Measurements from ENCODE around the gene RCAN2.
A peak's percentile ranks its signal among the peaks of the same experiment; 100 is the strongest.

Gene RCAN2

DNA sequence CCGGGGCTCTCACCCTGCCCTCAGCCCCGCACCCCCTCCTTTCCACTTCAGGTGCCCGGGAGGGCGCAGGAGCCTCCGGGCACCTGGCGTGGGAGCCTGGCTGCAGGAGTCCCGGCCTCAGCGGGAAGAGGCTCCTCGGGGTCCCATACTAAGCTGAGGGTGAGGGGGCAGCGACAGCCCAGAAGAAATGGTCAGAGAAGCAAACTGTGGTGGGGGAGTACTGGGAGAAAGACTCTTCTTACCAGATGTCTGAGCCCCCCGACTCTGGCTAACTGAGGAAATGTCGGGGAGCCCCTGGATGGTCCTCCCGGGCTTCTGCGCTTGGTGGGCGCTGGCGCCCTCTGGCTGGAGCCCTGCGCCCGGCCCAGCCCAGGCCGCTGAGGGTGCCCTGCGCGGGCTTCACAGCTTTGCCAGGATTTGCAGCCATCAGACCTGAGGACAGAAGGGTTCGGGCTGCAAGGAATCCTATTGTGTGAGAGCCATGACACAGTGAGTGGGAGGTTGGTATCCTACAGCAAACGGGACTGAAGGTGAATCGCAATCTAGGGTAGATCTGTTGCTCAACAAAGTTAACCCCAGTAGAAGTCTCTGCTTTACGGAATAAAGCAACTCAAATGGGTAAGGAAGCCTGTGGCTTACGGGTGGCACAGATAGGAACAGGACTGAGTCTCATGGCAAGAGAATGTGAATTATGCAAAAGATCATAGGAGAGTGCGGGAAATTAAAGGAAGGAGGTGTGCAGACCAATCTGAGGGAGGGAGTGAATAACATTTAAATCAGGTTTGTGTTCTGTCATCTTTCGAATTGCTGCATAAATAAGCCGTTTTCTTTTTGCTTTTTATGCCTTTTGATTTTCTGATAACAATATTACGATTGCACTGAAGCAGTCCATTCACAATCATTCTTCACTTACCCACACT is 639 bp upstream of the RCAN2 start:
- peak; percentile 25 to 64 (median 42) for DNase-seq

DNA sequence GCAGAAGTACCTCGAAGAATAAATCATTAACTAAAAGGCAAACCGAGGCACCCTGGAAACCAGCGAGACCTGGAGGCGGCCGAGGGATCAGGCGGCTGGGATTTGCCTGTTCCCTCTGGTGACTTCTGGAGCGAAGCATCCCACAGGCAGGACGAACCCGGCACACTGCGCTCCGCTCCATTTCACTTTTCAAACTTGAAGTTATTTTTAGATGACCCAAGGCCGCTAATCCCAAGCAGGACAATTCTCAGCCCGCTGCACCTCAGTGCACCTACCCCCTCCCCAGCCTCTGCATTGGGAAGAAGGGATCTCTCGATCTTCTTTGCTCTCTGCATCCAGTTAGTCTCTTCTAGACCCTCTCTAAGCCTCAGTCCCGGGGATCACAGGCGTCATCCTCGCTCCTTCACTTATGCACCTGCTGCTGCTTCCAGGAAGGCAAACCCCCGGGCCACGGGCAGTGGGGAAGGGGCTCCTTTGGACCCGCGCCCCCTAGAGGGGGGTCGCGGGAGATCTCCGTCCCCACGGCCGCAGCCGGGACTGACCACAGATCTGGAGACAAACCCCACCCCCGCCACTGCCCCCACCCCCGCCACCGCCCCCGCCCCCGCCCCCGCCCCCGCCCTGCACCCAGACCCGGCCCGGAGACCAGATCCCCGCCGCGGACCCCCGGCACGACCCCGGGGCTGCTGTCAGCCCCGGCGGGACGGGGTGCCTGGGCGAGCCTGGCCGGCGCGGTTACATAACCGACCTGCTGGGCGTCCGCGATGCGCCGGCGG is 636 bp downstream of the RCAN2 start:
- peak in 1 of 3 donors; percentile 5 for DNase-seq

DNA sequence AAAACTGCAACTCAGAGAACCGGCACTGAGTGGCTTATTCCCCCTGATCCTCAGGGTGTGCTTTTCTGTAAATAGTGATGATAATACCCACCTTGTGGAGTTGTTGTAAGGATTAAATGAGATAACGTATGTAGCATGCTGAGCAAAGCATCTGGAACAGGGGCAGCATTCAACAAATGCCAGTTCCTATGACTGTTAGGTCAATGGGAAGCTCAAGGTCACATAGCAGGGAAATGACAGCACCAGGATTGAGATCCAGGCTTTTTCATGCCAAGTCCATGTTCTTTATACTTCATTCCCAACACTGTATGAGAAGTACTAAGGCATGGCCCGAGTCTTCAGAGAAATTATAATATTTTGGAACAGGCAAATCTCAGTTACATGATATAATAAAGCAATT is 5.1 kb downstream of the RCAN2 start:
- no peak for DNase-seq

DNA sequence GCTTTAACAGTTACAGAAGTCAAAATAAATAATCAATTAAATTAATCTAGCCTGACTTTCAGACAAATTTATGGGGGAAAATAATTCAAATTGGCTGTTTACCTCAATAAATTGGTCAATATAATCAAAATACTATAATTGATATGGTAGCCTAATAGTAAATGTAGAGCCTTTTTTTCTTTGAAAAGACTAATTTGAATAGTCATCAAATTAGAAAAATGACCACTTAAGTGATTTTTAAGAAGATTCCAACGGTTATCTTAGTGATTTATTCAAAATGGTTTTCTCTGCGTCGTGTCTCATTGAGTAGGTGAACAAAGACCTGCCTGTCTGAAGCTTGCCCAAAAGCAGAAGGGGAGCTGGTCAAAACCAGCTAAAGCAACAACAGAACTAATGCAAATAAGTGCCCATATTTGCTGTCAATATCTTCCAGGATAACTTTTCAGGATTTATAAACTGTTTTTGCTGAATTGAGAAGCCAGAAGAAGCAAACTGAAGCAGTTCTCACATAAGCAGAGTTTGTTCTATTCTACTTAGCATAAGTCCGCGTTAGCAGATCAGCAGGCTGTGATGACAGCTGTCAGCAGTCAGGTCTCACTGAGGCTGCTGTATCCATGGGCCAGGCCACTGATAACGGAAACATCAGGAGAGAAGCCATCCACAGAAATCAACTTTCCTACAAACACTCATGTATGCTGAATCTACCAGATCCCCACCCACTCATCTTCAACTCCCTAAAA is 7.0 kb downstream of the RCAN2 start:
- DNase-seq: no peak

DNA sequence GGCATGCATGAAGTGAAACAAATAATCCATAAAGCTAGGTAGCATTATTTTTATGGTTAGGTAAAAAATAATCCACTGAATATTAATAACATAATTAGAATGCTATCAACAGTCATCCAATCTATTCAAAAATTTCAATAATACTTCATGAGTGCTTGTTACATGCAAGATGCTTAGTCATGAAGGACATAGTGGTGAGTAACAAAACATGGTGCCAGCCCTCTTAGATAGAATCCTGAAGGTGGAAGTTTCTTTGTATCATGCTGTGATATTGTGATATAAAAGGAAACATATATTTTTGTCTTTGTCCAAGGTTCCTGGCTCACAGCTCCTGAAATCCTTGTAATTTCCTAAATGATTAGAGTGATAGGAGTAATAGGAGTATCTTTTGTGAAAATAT is 14.9 kb downstream of the RCAN2 start:
- no peak for DNase-seq

DNA sequence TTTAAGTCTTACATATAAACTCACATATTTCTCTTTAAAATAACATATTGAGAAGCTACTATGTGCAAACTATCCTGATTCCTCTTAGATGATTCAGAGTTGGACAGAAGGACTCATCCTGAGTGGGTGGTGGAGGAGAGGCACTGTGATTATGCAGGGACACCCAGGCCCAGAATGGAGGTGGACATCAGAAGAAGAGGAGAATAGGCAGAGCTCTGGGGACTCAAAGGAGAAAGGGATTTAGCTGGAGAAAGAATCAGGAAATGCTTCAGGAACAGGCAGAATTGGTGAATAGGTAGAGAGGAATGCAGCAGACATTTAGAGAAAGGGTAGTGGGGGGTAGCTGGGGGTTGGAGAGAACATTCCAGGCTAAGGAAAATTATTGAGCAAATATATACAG is 17.4 kb downstream of the RCAN2 start:
- DNase-seq: no peak

DNA sequence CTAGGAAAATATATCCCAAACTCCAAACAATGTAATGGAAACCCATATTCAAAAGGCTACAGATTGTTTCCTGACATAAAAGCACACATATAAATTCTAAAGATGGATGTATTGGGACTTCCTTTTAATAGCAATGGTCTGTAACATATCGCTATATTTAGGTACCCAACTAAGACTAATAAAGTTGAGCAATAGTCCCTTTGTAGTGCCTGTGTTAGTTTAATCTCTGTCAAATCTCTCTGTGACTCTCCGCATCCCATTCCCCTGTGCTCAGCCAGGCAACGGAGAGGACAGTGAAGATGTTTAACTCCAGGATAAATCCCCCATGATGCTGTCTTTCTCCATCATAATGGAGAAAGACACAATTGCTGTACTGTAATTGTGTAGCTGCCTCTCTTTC is 19.0 kb downstream of the RCAN2 start:
- no peak for DNase-seq

DNA sequence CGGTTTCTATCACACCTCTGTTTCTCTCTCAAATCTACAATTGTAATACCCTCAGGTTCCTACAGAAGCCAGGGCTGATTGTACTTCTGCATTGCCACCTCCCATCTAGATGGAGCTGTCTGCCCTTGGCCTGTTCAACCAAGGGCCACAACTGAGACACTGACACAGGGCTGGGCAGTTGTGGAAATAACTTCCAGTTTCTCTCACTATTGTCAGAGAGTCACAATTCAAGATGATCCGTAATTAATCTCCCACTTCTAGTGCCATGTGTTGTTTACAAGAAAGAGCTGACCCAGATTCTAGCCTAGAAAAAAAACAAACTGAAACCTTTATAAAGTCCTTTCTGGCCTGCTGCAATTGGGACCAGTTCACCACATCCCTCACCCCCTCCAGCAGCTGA is 22.2 kb downstream of the RCAN2 start:
- DNase-seq: no peak

DNA sequence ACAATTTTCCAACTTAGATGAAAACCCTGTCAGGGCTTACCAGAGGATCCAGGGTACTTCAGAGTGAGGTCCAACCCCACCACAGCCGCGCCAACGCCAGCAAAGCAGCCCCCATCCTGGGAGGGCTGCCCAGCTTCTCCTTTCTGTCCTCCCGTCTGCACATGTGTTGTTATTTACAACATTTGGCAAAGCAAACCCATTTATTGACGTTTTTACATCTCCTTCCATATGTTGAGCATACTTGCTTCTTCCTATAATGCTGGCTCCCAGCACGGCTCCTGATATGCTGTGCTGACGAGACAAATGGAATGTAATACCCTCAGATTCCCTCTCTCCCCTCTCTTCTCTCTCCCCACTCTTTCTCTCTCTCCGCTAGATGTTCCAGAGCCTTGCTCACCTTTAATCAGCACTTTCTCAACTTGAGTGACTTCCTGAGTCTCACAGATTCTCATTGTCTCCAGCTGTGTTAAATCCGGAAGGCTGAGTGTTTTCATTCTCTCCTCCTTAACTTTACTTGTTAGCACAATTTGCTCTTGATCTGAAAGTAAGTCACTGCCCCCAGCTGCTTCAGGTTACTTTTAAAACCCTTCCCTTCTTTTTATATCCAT is 22.7 kb downstream of the RCAN2 start:
- no peak for DNase-seq

DNA sequence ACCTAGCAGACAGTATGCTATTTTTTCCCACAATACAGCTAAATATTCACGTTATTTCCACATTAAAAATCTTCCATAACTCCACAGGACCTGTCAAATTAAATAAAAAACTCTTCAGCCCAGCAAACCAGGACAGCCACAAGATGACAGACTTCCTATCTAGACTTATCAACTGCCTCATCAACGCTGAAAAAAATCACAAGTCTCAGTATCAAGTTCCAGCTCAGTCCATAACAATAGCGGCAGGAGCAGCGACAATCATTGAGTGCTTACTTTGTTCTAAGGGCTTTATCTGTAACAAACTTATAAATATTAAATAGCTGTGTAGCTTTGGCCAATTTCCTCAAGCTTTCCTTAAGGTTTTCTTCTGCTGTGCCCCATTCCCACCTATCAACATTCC is 24.7 kb downstream of the RCAN2 start:
- no peak for DNase-seq

DNA sequence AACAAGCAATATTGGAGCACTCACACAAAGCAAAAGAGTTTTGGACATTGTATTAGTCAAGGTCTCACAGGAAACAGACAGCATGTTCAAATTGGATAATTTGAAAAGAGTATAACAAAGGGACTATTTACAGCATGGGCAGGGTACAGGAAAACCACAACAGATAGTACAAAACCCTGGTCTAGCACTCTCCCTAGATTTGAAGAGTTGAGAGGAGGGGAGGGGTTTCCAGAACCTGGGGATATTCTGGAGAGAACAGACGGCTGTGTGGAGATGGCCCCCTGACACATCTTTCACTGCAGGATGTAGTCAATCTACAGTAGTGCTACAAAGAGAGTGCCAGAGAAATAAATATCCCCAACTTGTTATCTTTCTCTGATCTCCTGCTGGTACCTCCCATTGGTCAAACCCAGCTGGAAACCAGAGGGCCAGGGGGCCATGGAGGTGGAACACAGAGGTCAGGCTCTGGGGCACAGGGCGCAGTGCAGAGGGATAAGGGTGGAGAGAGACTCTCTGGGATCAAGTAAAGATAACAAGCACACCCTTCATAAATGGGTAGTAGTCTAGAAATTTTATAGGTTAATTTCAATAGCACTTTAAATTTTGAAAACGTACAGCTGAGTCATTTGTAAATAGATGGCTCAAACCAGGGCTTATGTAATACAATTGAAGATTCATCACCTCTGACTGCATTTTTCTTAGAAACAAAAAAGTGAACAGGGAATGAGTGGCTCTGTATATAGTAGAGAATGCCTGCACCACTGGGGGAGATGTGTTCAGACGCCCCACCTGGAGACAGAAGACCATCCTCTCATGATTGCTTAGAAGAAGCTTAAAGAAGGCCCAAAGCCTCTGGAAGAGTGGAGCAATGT is 25.7 kb downstream of the RCAN2 start:
- no peak for DNase-seq

DNA sequence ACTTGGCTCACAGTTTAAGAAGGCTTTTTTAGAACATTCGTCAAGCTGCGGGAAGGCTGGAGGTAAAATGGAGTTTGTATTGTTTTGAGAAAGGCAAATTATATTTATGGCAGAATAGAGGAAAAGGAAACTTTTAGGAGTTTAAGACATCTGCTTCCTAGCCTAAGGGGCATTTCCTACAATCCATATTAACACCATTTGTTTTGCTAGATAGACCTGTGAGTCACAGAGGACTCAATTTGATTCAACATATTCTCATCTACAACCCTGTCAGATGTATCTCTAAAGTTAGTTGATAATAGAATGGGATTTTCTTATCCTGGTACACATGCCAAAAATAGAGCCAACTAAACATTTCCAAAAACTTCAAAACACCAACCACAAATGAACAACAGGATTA is 35.0 kb downstream of the RCAN2 start:
- no peak for DNase-seq

DNA sequence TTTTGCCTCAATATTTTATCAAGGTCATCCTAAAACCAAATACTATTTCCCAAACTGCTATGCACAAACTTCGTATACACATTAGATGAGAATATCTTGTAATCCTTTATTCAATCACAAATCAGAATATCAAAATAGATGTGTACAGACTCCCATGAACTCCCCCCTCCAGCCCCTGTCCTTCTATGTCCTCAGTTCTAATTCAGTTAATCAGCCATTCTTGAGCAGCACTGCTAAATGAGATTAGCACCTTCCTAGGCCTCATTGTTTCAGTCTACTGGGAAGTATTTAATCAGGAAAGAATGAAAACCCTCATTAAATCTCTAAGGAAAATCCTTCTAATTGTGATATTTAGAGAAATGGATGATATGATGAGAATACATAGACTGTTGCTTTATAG is 36.6 kb downstream of the RCAN2 start:
- DNase-seq: no peak

DNA sequence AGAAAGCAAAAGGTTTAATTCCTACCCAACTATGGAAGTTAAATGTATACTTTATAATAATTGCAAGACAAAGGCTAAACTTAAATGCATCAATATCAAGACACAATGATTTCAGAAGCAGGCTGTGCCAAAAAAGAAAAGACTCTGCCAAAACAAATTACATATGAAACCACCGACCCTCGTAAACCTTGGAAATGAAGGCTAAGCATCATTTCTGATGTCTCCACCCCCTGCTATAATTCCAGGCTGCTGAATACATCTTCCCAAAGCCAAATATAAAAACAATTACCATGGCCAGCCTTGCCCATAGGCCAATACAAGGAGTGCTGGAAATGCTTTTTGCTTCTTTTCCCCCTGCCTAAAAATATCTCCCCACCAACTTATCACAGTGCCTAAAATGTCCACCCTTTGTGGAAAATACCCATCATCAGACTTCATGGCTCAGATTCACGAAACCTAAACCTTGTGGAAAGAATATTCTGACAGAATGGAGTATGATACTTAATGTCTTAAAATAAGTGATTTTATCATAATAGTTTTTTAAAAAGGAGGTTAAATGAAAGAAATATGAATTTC is 37.4 kb downstream of the RCAN2 start:
- DNase-seq: no peak

DNA sequence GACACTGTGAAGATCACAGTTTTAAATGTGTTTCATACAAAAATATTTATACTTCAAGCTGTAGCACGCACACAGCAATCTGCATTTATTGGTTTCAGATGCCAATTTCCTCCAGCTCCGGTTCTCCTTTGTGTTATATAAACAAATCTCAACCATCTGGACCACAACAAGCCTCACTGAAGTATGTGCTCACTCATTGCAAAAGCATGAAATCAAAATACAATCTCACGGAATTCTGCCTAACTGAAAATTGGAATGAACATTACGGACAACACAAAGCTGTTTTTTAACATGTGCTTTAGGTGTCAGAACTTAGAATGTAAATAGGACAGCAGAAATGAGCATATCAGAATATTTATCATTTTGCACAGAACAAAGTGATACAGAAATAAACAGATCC is 38.0 kb downstream of the RCAN2 start:
- DNase-seq: no peak

DNA sequence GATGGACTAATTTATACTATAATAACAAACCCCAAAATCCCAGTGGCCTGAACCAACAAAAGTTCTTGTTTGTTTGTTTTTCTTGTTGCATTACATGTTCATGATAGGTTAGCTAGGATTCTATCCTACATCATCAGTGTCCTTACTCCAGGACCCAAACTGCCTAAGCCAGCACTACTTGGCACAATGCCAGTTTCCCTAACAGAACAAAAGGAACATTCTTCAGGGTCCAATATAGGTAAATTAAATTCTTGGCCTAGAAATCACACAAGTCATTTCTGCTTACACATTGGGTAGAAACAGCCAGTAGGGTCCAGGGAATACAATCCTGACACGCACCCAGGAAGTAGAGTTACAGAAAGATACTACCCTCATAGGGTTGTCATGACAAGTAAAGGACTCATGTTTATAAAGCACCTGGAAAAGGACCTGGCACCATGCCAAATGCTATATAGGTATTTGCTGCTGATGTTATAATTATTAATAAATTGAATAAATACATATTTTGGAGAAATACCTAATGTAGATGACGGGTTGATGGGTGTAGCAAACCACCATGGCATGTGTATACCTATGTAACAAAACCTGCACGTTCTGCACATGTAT is 38.8 kb downstream of the RCAN2 start:
- peak in 1 of 3 donors; percentile 0 for DNase-seq

DNA sequence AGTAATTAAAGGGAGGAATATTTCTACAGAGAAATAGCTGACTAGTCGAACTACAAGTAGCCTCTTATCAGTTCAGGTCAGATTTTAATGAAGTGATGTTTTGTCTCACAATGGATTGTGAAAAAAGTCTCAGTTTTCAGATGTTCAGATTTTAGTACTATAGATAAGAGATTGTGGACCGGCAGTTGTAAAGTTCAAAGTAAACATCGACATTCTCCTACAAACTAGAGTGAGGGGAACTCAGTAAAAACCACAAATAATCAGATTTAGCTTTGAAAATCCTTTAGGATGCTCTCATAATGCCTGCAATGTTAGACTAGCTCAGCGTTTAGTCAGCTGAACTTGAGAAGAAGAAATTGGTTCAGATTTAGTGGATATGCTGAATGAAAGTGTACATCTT is 39.9 kb downstream of the RCAN2 start:
- DNase-seq: no peak

DNA sequence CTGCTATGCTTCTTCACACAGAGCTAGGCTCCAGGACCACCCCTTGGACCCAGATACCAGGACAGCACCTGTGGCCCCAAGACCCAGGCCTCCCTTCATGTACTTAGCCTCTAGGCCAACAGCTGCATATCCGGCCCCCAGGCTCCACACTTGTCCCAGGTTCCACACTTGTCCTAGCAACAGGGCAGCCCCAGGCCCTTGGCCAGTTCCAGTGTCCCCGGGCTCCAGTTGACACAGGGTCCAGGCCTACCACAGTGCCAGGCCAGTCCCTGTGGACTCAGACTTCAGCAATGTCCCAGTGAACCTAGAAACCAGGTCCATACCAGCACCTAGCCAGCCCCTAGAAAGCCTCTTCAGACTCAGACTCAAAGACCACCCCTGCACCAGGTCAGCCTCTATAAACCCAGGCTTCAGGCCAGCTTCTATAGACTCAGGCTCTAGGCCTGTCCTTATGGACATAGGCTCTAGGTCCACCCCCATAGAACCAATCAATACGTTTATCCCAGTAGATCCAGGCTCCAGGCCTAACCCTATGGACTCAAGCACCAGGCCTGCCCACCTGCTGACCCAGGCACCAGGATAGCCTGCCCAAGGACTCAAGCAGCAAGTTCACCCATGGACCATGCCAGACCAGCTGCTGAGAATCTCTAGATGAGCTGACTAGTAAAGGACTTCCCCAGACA is 46.3 kb downstream of the RCAN2 start:
- no peak for DNase-seq

DNA sequence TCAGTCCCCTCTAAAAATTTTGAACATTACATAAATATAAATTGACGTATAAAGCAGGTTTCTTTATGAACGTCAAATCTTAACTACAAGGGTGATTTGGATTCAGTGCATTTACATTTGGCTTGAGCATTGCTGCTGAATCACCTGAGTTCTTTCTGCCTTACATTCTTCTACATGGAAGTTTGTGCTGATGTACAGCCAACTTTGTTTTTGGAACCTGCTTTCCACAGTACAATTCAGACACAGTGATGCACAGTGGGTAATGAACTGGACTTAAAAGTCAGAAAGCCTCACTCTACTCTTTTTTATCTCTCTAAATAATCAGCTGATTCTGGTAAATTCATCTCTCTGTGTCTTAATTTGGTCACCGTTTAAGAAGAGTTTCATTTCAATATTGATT is 47.6 kb downstream of the RCAN2 start:
- DNase-seq: no peak

DNA sequence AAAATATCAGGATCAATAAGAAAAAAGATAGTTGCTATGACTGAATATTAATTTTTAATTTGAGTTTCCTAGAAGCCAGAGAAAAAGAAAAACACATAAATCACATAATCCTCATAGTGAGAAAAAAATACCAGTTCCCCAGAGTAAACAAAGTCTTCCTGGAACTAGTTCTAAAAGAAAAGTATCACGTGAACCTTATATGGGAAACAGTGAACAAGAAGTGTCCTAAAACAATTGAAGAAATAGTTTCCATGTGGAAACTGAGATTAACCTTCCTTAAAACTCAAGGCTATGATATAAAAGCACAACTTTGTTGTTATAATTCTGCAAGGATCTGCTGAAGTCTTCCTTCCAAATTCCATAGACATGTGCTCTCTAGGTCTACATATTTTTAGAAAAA is 50.6 kb downstream of the RCAN2 start:
- no peak for DNase-seq

DNA sequence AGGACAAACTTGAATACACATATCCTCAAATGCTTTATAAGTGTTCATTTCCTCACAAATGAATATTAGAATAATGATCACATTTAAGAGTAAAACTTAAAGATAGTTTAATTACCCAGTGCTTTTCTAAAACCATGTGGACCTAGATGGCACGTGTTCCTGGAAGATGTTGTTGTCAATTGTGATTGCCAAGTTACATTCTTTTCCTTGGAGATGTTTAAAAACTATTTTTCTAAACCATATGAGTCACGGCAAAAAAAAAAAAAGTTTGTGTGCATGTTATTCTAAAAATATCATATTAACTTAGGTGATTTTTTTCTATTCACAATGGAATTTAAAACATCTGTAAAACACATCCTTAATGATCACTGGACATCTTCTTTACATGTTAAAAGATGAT is 51.1 kb downstream of the RCAN2 start:
- DNase-seq: no peak

Measured in suppressor macrophage treated with lipopolysaccharide for 1 hour (primary cell).